LNCAP (cell line): ENCODE results near the gene SH3TC1.

ENCODE experiments used
- TF ChIP-seq, protein P1 (sequence below): fragments of 450-650 bp; IDR thresholded peaks from 2 replicates; pipeline ENCODE4 v1.5.1; 2017; ENCODE audit warnings: mild to moderate bottlenecking

Gene SH3TC1

DNA sequence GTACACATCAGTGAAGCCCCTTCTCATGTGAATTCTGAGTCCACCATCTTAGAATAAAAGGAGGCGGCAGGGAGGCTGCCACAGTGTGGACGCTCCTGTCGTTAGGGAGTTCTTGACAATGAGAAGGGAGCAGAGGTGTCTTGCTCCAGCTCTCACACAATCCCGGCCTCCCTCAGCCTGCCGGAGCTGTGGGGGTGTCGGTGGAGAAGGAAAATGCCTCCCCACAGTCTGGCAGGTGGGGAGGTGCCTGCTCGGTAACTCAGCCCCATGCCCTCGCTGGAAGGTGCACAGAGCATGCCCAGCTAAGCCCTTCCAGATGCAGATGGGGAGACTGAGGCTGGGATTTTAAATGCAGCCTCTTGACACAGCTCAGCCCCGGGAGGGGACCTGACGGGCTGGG is 20.0 kb upstream of the SH3TC1 start:
- TF ChIP-seq, protein P1, sequence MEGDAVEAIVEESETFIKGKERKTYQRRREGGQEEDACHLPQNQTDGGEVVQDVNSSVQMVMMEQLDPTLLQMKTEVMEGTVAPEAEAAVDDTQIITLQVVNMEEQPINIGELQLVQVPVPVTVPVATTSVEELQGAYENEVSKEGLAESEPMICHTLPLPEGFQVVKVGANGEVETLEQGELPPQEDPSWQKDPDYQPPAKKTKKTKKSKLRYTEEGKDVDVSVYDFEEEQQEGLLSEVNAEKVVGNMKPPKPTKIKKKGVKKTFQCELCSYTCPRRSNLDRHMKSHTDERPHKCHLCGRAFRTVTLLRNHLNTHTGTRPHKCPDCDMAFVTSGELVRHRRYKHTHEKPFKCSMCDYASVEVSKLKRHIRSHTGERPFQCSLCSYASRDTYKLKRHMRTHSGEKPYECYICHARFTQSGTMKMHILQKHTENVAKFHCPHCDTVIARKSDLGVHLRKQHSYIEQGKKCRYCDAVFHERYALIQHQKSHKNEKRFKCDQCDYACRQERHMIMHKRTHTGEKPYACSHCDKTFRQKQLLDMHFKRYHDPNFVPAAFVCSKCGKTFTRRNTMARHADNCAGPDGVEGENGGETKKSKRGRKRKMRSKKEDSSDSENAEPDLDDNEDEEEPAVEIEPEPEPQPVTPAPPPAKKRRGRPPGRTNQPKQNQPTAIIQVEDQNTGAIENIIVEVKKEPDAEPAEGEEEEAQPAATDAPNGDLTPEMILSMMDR, result no peak

DNA sequence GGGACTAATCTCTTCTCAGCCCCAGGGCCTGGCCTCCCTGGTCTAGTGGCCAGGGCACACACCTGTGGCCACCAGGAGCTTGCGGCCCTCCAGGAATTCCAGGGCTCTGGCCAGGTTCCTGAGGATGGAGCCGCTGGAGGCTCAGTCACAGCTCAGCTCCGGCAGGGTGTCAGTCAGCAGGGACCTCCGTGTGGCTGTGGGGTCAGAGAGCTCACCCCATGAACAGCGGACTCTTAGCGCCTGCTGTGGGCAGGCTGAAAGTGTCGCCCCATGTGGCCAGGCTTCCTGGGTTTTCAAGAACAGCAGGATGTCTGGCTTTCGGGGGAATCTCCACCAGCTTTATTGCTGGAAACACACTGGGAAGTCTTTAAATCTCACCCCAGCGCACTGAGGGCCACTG is 19.3 kb upstream of the SH3TC1 start:
- TF ChIP-seq, protein P1, result no peak

DNA sequence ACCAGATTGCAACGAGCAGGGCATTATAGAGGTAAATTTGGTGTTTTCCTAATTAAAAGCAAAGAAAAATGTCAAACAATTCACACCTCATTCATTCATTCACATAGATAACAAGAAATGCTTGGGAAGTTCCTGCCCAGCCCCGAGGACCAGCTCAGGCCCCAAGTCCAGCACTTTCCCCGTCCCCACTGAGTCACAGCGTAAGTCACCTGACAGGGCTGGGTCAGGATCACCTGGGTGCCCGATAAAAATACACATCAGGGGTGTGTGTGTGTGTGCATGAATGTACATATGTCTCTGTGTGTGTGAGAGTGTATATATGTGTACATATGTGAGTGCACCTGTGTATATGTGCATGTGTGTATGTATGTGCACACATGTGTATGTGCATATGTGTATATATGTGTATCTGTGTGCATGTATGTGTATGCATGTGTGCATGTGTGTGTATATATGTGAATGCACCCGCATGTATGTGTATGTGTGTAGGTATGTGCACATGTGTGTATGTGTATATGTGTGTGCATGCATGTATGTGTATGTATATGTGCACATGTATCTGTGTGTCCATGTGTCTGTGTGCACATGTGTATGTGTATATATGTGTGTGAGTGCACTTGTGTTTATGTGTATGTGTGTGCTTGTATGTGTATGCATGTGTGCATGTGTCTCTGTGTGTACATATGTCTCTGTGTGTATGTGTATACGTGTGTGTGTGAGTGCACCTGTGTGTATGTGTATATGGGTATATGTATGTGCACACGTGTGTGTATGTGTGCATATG is 18.6 kb upstream of the SH3TC1 start:
- TF ChIP-seq, protein P1, result no peak

DNA sequence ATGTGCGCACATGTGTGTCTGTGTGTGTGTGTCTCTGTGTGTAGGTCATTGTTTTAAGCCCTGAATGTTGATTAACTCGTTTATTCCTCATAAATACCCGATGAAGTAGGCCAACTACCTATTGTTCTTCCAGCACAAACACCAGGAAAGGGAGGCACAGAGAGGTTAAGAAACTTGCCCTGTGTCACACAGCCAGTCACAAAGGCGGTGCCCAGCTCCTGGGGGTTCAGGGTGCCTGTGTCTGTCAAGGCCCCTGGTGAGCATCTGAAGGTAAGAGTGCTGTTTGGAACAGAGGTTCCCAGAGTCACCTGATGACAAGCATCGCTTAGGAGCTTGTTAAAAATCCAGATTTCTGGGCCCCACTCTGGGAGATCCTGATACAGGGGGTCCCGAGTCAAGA is 18.0 kb upstream of the SH3TC1 start:
- TF ChIP-seq, protein P1, result no peak

DNA sequence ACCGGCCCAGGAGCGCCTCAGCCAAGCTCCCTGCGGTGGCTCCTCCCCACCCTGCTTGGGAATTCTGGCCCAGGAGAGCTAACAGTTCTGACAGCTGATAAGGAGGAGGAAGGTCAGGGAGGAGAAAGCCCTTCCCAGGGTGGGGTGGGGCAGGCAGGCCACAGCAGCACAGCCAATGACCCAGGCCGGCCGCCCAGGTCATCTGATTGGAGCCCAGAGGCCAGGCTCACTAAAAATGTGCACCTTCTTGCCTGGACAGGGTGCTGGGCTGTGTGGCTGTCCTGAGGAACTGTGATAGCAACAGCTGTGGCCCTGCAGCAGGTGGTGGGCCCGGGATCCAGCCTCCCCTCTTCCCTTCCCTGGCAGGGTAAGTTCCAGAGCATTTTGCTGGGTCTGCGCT is 17.2 kb upstream of the SH3TC1 start:
- TF ChIP-seq, protein P1, result no peak

DNA sequence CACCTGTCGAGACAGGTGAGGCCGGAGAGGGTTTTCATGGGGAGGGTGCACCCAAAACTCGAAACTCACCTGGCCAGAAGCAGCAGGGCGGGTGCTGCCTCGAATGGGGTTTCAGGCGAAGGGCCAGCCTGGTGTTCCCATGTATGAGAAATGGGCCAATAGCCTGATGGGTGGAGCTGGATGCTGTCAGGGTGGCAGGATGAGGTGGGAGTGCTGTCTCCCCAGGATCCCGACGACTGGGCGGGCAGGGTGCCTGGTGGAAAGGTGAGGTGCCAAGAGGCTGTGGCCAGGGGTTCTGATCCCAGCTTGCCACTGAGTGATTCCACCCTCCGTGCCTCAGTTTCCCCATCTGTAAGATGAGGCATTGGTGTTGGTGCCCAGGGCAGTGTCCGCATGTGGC is 16.8 kb upstream of the SH3TC1 start:
- TF ChIP-seq, protein P1, result no peak

DNA sequence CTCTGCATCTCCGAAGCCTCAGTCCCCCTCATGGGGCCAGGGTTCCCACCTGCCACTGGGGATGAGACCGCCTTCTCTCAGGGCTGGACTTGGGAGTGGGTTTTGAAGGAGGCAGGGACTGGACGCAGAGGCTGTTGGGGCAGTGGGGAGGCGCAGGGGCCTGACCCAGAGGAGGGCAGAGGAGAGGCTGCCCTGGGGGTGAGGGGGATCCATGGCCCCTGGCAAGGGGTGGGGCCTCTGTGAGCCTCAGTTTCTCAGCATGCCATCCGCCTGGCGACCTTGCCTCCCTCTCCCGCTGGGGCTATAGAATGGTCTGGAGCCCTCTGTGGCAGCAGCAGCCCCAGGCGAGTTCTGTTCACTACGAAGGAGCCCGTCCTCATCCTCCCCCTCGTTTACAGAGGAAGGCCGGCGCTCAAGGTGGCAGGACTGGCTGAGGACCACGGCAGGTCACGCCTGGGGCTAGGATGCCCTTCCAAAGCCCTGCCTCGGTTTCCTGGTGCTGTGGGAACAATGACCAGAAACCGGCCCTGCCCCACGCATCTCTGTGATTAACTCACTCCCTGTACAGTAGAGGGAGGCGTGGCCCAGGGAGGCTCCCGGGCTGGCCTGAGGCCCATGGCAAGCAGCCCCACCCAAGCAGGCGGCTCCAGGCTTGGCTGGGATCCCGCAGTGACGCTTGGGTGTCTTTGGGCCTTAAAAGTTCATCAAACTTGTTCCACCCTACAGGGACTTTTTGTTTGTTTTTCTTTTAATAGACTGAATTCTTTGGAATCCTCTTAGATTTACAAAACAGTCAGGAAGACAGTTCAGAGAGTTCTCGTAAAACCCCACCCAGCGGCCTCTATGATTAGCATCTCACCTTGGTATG is 16.0 kb upstream of the SH3TC1 start:
- TF ChIP-seq, protein P1, result no peak
